Gastrocnemius medialis (tissue), 4 donors: ENCODE results near the gene KRT3. TPM values are rescaled to one million over a fixed set of nuclear protein-coding genes. Genes with fewer than 3 reads are reported as not detected.

Source experiments
- ATAC-seq, 2 donors: fragments of 150-250 bp; one replicate each; pipeline ENCODE4 v1.9.1; 2016
- DNase-seq, 2 donors: peaks; one replicate each; pipeline ENCODE4 v3.0.0-alpha.2; 2019
- H3K27ac ChIP-seq, 4 donors: fragments of 200-600 bp; sonication (generic); 1 replicate in 1 of 4; 2 replicates in 3 of 4; pipeline ENCODE4 v1.5.1; 2016 to 2018; ENCODE audit warnings: mild to moderate bottlenecking in 2 of 4, moderate library complexity in 1 of 4
- H3K27me3 ChIP-seq, 3 donors: fragments of 200-600 bp; sonication (generic) in 2 of 3; 1 replicate in 1 of 3; 2 replicates in 2 of 3; pipeline versions ENCODE4 v1.5.1 to v1.6.0; 2016 to 2019; ENCODE audit warnings: mild to moderate bottlenecking in 1 of 3, moderate library complexity in 1 of 3
- H3K36me3 ChIP-seq, 2 donors: fragments of 200-600 bp; sonication (generic) in 1 of 2; one replicate each; pipeline ENCODE4 v1.5.1; 2017 to 2018
- H3K4me1 ChIP-seq, 2 donors: fragments of 200-600 bp; sonication (generic) in 1 of 2; one replicate each; pipeline ENCODE4 v1.5.1; 2016 to 2017; ENCODE audit warnings: mild to moderate bottlenecking in 2 of 2
- H3K4me3 ChIP-seq, 4 donors: fragments of 200-600 bp; sonication (generic) in 3 of 4; 1 replicate in 1 of 4; 2 replicates in 3 of 4; pipeline ENCODE4 v1.5.1; 2016 to 2019; ENCODE audit warnings: mild to moderate bottlenecking in 2 of 4
- H3K9me3 ChIP-seq, 3 donors: fragments of 200-600 bp; sonication (generic) in 2 of 3; 1 replicate in 1 of 3; 2 replicates in 2 of 3; pipeline ENCODE4 v1.5.1; 2016 to 2019
- CTCF ChIP-seq, 5 experiments: fragments of 450-650 bp in 3 of 5; fragments of 200-600 bp in 2 of 5; sonication (generic) in 2 of 5; IDR thresholded peaks in 4 of 5; conservative IDR thresholded peaks in 1 of 5; 1 replicate in 4 of 5; 2 replicates in 1 of 5; pipeline ENCODE4 v1.5.1; 2016 to 2019; ENCODE audit warnings: antibody characterized with exemption in 5 of 5, mild to moderate bottlenecking in 3 of 5, moderate library complexity in 3 of 5
- POLR2A ChIP-seq, 2 donors: fragments of 450-650 bp; IDR thresholded peaks; one replicate each; pipeline ENCODE4 v1.6.1; 2017; ENCODE audit warnings: antibody characterized with exemption in 2 of 2, mild to moderate bottlenecking in 2 of 2, moderate library complexity in 2 of 2
- in situ Hi-C, 4 donors: fragments of 200-750 bp; cut with MboI; loops; one replicate each; pipeline versions ENCODE4 v1.15.0 to v1.8.0; 2017; ENCODE audit warnings: low sequenced_read_pairs in 4 of 4
- intact Hi-C: fragments of 100-400 bp; cut with DNase I; formaldehyde crosslinking; loops from one replicate; pipeline ENCODE4 v1.15.1; 2023; ENCODE audit warnings: low total_unique reads
- total RNA-seq, 4 donors: library from RNA; depleted of rRNA; stranded (reverse); fragments of >200 nt; gene quantifications; one replicate each; pipeline versions ENCODE4 v1.1.0 to v1.2.3, GENCODE V29; 2016

KRT3 gene
- total RNA-seq, 4 donors from 2014 or later: not detected

- in situ Hi-C loops (no loop called here), intact Hi-C loops (no loop called here)
- TF ChIP-seq CTCF (IDR thresholded peaks at IDR 0.05 in 4 of 5, conservative IDR thresholded peaks at IDR 0.05 in 1 of 5) (no peak), POLR2A (IDR thresholded peaks at IDR 0.05) (no peak)
- Histone ChIP-seq H3K27me3 (peaks cover 0 to 21% (median 0%) of the 10 kb centered on the region in 3 donors), H3K36me3 (no peaks in the 10 kb centered on the region), H3K4me3 (no peak overlapping the region), H3K4me1 (no peaks in the 10 kb centered on the region), H3K27ac (no peak overlapping the region), H3K9me3 (no peaks in the 10 kb centered on the region)
- ATAC-seq: no peak
- DNase-seq: no peak
Observed at GRCh38 chr12:52815161-52815560, 19.2 kb upstream of the KRT3 start.

GRCh38 chr12:52814710-52815155, 18.8 kb upstream of the KRT3 start:
- no peak for TF ChIP-seq CTCF (IDR thresholded peaks at IDR 0.05 in 4 of 5, conservative IDR thresholded peaks at IDR 0.05 in 1 of 5)
- TF ChIP-seq POLR2A (IDR thresholded peaks at IDR 0.05): no peak
- in situ Hi-C loops (no loop called here), intact Hi-C loops (no loop called here)
- ATAC-seq: no peak
- Histone ChIP-seq H3K27me3 (peaks cover 0 to 18% (median 0%) of the 10 kb centered on the region in 3 donors), H3K36me3 (no peaks in the 10 kb centered on the region), H3K4me3 (no peak overlapping the region), H3K27ac (no peak overlapping the region), H3K9me3 (no peaks in the 10 kb centered on the region), H3K4me1 (no peaks in the 10 kb centered on the region)
- DNase-seq: no peak

- in situ Hi-C loops: no loop called here
- ATAC-seq: no peak
Observed at GRCh38 chr12:52813885-52814709, 18.2 kb upstream of the KRT3 start, which contains the start of gene KRT4. Gene KRT4 (minus strand): TSS chr12:52814116. CDS start chr12:52814058, 58 bp downstream.

GRCh38 chr12:52813203-52813819, 17.4 kb upstream of the KRT3 start:
- Histone ChIP-seq H3K9me3 (no peaks in the 10 kb centered on the region), H3K36me3 (no peaks in the 10 kb centered on the region), H3K27ac (no peak overlapping the region), H3K4me3 (no peak overlapping the region), H3K27me3 (peaks cover 0 to 10% (median 0%) of the 10 kb centered on the region in 3 donors), H3K4me1 (no peaks in the 10 kb centered on the region)
- no peak for DNase-seq
- ATAC-seq: no peak
- intact Hi-C loops (no loop called here), in situ Hi-C loops (no loop called here)
- TF ChIP-seq CTCF (IDR thresholded peaks at IDR 0.05 in 4 of 5, conservative IDR thresholded peaks at IDR 0.05 in 1 of 5): no peak
- TF ChIP-seq POLR2A (IDR thresholded peaks at IDR 0.05): no peak

More at GRCh38 chr12:52813885-52814709, 18.2 kb upstream of the KRT3 start, which contains the start of gene KRT4:
- Histone ChIP-seq H3K4me1 (no peaks in the 10 kb centered on the region), H3K27ac (no peak within 1 kb of the TSS), H3K4me3 (no peak within 1 kb of the TSS), H3K27me3 (peaks cover 0 to 14% (median 0%) of the 10 kb centered on the region in 3 donors), H3K9me3 (no peaks in the 10 kb centered on the region), H3K36me3 (no peaks in the 10 kb centered on the region)
- no peak for DNase-seq
- no peak for TF ChIP-seq CTCF (IDR thresholded peaks at IDR 0.05 in 4 of 5, conservative IDR thresholded peaks at IDR 0.05 in 1 of 5)
- no peak for TF ChIP-seq POLR2A (IDR thresholded peaks at IDR 0.05)
- intact Hi-C loops: no loop called here
